ENCODE measurements around the gene CLK3.

- TF ChIP-seq, protein P1, sequence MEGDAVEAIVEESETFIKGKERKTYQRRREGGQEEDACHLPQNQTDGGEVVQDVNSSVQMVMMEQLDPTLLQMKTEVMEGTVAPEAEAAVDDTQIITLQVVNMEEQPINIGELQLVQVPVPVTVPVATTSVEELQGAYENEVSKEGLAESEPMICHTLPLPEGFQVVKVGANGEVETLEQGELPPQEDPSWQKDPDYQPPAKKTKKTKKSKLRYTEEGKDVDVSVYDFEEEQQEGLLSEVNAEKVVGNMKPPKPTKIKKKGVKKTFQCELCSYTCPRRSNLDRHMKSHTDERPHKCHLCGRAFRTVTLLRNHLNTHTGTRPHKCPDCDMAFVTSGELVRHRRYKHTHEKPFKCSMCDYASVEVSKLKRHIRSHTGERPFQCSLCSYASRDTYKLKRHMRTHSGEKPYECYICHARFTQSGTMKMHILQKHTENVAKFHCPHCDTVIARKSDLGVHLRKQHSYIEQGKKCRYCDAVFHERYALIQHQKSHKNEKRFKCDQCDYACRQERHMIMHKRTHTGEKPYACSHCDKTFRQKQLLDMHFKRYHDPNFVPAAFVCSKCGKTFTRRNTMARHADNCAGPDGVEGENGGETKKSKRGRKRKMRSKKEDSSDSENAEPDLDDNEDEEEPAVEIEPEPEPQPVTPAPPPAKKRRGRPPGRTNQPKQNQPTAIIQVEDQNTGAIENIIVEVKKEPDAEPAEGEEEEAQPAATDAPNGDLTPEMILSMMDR (IDR thresholded peaks at IDR 0.05) = no peak
- TF ChIP-seq POLR2AphosphoS5 (IDR thresholded peaks at IDR 0.05; ENCODE audit: insufficient read depth in 1 of 2, low read depth in 1 of 2) (no peak), POLR2A (IDR thresholded peaks at IDR 0.05) (no peak)
Observed at GRCh38 chr15:74569731-74570070, 45.9 kb upstream of the CLK3 start.

Measured in vagina (tissue), 2 donors.